ENCODE data around the gene OCLN. TPM values are rescaled to one million over a fixed set of nuclear protein-coding genes. Genes with fewer than 3 reads are reported as not detected.
A peak's percentile ranks its signal among the peaks of the same experiment; 100 is the strongest.
"Not testable (repeated sequence)": the region's sequence is repeated elsewhere in the genome, so short reads cannot be mapped to it uniquely, and the experiment has no call there.

Gene OCLN, protein sequence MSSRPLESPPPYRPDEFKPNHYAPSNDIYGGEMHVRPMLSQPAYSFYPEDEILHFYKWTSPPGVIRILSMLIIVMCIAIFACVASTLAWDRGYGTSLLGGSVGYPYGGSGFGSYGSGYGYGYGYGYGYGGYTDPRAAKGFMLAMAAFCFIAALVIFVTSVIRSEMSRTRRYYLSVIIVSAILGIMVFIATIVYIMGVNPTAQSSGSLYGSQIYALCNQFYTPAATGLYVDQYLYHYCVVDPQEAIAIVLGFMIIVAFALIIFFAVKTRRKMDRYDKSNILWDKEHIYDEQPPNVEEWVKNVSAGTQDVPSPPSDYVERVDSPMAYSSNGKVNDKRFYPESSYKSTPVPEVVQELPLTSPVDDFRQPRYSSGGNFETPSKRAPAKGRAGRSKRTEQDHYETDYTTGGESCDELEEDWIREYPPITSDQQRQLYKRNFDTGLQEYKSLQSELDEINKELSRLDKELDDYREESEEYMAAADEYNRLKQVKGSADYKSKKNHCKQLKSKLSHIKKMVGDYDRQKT
- 100 to 1,000 TPM in 1 of 4 donors, 10 to 100 TPM in 1, 1 to 10 TPM in 2; 7.8 to 134 (median 12.3) TPM for polyA plus RNA-seq
- long read RNA-seq, donor 1, full-length matches to known transcripts, result 27 of 27 reads
- long read RNA-seq, donor 1, partial matches to known transcripts, result 0 of 27 reads
- long read RNA-seq, donor 1, other reads (novel, unspliced or antisense), result 0 of 27 reads
- long read RNA-seq, donor 2, full-length matches to known transcripts, result 5 of 5 reads
- long read RNA-seq, donor 2, partial matches to known transcripts, result 0 of 5 reads
- long read RNA-seq, donor 2, other reads (novel, unspliced or antisense), result 0 of 5 reads
- long read RNA-seq, donor 3, partial matches to known transcripts, result 0 of 4 reads
- long read RNA-seq, donor 3, other reads (novel, unspliced or antisense), result 0 of 4 reads
- long read RNA-seq, donor 4, result 0 reads
- long read RNA-seq, donor 5, partial matches to known transcripts, result 0 of 1 reads
- long read RNA-seq, donor 5, other reads (novel, unspliced or antisense), result 0 of 1 reads
- long read RNA-seq, donor 6, full-length matches to known transcripts, result 16 of 16 reads
- long read RNA-seq, donor 6, partial matches to known transcripts, result 0 of 16 reads
- long read RNA-seq, donor 6, other reads (novel, unspliced or antisense), result 0 of 16 reads
- long read RNA-seq, donor 7, partial matches to known transcripts, result 0 of 1 reads
- long read RNA-seq, donor 7, other reads (novel, unspliced or antisense), result 0 of 1 reads
- long read RNA-seq, donor 8, partial matches to known transcripts, result 0 of 1 reads
- long read RNA-seq, donor 8, other reads (novel, unspliced or antisense), result 0 of 1 reads
- long read RNA-seq, donor 9, full-length matches to known transcripts, result 2 of 2 reads
- long read RNA-seq, donor 9, partial matches to known transcripts, result 0 of 2 reads
- long read RNA-seq, donor 9, other reads (novel, unspliced or antisense), result 0 of 2 reads
- long read RNA-seq, donor 10, full-length matches to known transcripts, result 5 of 5 reads
- long read RNA-seq, donor 10, partial matches to known transcripts, result 0 of 5 reads
- long read RNA-seq, donor 10, other reads (novel, unspliced or antisense), result 0 of 5 reads

DNA sequence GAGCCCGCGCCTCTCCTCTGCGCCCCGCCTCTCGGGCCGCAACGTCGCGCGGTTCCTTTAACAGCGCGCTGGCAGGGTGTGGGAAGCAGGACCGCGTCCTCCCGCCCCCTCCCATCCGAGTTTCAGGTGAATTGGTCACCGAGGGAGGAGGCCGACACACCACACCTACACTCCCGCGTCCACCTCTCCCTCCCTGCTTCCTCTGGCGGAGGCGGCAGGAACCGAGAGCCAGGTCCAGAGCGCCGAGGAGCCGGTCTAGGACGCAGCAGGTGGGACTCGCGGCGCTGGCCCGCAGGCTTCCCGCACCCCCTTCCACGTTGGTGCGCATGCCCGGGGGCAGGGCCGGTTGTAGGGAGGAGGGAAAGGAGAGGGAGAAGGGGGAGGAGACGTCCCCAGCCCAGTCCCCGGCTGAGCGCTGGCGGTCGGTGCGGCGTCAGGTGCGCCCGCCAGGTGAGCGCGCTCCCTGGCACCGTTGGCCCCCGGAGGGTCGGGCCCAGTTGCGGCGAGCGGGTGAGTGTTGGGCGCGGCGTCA is at the start of gene OCLN:
OCLN (plus strand) TSS at position 400 of the 532 bp plus-strand sequence. CDS start 11,455 bp downstream, outside the sequence.
- Histone ChIP-seq H3K36me3 (ENCODE audit: control insufficient read depth in 3 of 3, insufficient read depth in 2 of 3, low read depth in 1 of 3, low read length in 3 of 3) (no peaks in the 10 kb centered on the region), H3K9me3 (ENCODE audit: control insufficient read depth in 2 of 2, insufficient read depth in 1 of 2, low read depth in 1 of 2, low read length in 1 of 2) (no peaks in the 10 kb centered on the region), H3K27me3 (ENCODE audit: control insufficient read depth in 3 of 3, insufficient read depth in 3 of 3, low read length in 3 of 3) (peaks cover 0 to 11% (median 2%) of the 10 kb centered on the region in 3 donors), H3K4me1 (ENCODE audit: control insufficient read depth in 3 of 3, insufficient read depth in 2 of 3, low read depth in 1 of 3, low read length in 2 of 3) (peaks cover 0 to 25% (median 2%) of the 10 kb centered on the region in 3 donors), H3K27ac (ENCODE audit: low read depth in 1 of 3, low read length in 2 of 3) (peak within 1 kb of the TSS; percentile 89 to 98 (median 95)), H3K4me3 (ENCODE audit: low read depth in 1 of 3, low read length in 3 of 3) (peak within 1 kb of the TSS; percentile 64 to 92 (median 79))
- peak; percentile 90 to 95 for DNase-seq
- WGBS, 3 donors, result 0 to 2% (median 1%) methylated on average over 45 to 56 of the region's 56 CpGs
- no peak for FAIRE-seq

DNA sequence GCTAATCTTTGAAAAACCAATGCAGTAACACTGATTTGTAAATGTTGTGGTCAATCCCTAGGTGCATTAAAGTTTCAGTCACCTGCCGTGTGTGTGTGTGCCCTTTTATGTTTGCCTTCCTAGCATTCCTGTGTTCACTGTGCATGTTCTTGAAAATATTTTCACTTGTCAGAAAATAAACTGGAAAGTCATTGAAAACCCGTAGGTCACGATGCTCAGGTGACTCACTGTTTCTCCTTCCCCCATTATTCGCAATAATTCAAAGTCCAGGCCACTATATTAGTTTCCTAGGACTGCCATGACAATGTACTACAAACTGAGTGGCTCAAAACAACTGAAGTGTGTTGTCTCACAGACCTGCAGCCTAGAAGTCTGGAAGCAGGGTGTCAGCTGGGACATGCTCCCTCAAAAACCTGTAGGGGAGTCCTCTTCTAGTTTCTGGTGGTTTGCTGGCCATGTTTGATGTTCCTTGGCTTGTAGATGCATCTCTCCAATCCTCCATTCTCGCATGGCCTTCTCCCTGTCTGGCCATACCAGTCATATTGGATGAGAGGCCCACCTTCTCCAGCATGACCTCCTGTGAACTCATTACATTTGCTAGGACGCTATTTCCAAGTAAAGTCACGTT is 48.3 kb upstream of the OCLN start:
- H3K27ac ChIP-seq (ENCODE audit: low read depth in 1 of 3, low read length in 2 of 3), result peak overlapping the region; percentile 24 to 78 (median 45)
- peak; percentile 89 to 92 for DNase-seq

DNA sequence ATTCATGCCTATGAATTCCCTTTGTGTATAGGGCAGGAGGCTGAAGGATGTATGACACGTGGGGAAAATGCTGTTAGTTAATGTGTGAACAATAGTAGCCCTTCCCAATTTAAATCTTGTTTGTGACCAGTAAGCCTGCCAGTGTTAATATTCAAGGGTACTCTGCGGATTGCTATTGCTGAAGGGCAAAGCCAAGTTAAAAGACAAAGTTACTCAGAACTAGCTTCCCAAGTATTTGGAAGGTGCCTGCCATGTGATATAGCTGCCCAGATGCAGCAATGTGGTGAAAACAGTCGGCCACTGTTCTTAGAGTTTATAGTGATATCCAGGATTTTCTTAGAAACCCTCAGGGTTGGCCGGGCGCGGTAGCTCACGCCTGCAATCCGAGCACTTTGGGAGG is 43.1 kb upstream of the OCLN start:
- Histone ChIP-seq H3K4me1 (ENCODE audit: control insufficient read depth in 3 of 3, insufficient read depth in 2 of 3, low read depth in 1 of 3, low read length in 2 of 3) (peaks cover 0 to 52% (median 4%) of the 10 kb centered on the region in 3 donors), H3K9me3 (ENCODE audit: control insufficient read depth in 2 of 2, insufficient read depth in 1 of 2, low read depth in 1 of 2, low read length in 1 of 2) (peaks cover 0 to 3% of the 10 kb centered on the region in 2 donors), H3K27me3 (ENCODE audit: control insufficient read depth in 3 of 3, insufficient read depth in 3 of 3, low read length in 3 of 3) (no peaks in the 10 kb centered on the region), H3K36me3 (ENCODE audit: control insufficient read depth in 3 of 3, insufficient read depth in 2 of 3, low read depth in 1 of 3, low read length in 3 of 3) (no peaks in the 10 kb centered on the region), H3K27ac (ENCODE audit: low read depth in 1 of 3, low read length in 2 of 3) (no peak overlapping the region), H3K4me3 (ENCODE audit: low read depth in 1 of 3, low read length in 3 of 3) (no peak overlapping the region)
- DNase-seq, result peak in 1 of 2 donors; percentile 19
- 88 to 94% (median 92%) methylated on average over 8 of the region's 8 CpGs for WGBS, 3 donors
- no peak for FAIRE-seq

More for the DNA sequence above, 48.3 kb upstream of the OCLN start:
- H3K4me1 ChIP-seq (ENCODE audit: control insufficient read depth in 3 of 3, insufficient read depth in 2 of 3, low read depth in 1 of 3, low read length in 2 of 3), result peaks cover 0 to 26% (median 0%) of the 10 kb centered on the region in 3 donors
- no peaks in the 10 kb centered on the region for H3K27me3 ChIP-seq (ENCODE audit: control insufficient read depth in 3 of 3, insufficient read depth in 3 of 3, low read length in 3 of 3)
- WGBS, 3 donors, result 32 to 72% (median 57%) methylated on average over 7 of the region's 7 CpGs
- H3K4me3 ChIP-seq (ENCODE audit: low read depth in 1 of 3, low read length in 3 of 3), result no peak overlapping the region
- no peaks in the 10 kb centered on the region for H3K9me3 ChIP-seq (ENCODE audit: control insufficient read depth in 2 of 2, insufficient read depth in 1 of 2, low read depth in 1 of 2, low read length in 1 of 2)
- FAIRE-seq, result no peak
- H3K36me3 ChIP-seq (ENCODE audit: control insufficient read depth in 3 of 3, insufficient read depth in 2 of 3, low read depth in 1 of 3, low read length in 3 of 3), result peaks cover 0 to 26% (median 0%) of the 10 kb centered on the region in 3 donors

DNA sequence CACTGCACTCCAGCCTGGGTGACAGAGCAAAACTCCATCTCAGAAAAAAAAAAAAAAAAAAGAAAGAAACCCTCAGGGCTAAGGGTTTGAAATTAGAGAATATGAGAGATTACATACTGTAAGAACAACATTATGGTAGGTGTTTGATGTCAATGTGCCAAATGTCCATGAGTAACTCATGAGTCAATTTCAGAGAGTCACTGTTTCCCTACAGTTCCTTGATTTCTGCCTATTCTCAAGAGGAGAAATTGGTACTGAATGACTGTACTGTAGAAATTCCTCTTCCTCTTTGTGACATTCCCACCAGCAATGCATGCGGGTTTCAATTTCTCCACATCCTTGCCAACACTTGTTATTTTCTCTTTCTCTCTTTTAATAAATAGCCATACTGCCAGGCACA is 42.5 kb upstream of the OCLN start:
- H3K27me3 ChIP-seq (ENCODE audit: control insufficient read depth in 3 of 3, insufficient read depth in 3 of 3, low read length in 3 of 3), result no peaks in the 10 kb centered on the region
- H3K4me3 ChIP-seq (ENCODE audit: low read depth in 1 of 3, low read length in 3 of 3), result no peak overlapping the region
- FAIRE-seq, result no peak
- H3K27ac ChIP-seq (ENCODE audit: low read depth in 1 of 3, low read length in 2 of 3), result peak overlapping the region in 2 of 3 donors; percentile 55 to 99
- H3K36me3 ChIP-seq (ENCODE audit: control insufficient read depth in 3 of 3, insufficient read depth in 2 of 3, low read depth in 1 of 3, low read length in 3 of 3), result no peaks in the 10 kb centered on the region
- peaks cover 0 to 50% (median 4%) of the 10 kb centered on the region in 3 donors for H3K4me1 ChIP-seq (ENCODE audit: control insufficient read depth in 3 of 3, insufficient read depth in 2 of 3, low read depth in 1 of 3, low read length in 2 of 3)
- 83 to 89% (median 86%) methylated on average over 1 of the region's 1 CpG for WGBS, 3 donors
- peaks cover 0 to 3% of the 10 kb centered on the region in 2 donors for H3K9me3 ChIP-seq (ENCODE audit: control insufficient read depth in 2 of 2, insufficient read depth in 1 of 2, low read depth in 1 of 2, low read length in 1 of 2)
- no peak for DNase-seq

DNA sequence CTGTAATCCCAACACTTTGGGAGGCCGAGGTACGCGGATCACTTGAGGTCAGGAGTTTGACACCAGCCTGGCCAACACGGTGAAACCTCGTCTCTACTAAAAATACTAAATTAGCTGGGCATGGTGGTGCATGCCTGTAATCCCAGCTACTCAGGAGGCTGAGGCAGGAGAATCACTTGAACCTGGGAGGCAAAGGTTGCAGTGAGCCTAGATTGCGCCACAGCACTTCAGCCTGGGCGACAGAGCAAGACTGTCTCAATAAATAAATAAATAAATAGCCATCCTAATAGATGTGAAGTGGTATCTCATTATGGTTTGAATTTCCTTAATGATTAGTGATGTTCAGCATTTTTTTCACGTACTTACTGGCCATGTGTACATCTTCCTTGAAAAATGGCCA is 42.1 kb upstream of the OCLN start:
- FAIRE-seq; H3K36me3 ChIP-seq (ENCODE audit: control insufficient read depth in 3 of 3, insufficient read depth in 2 of 3, low read depth in 1 of 3, low read length in 3 of 3); H3K27me3 ChIP-seq (ENCODE audit: control insufficient read depth in 3 of 3, insufficient read depth in 3 of 3, low read length in 3 of 3); H3K9me3 ChIP-seq (ENCODE audit: control insufficient read depth in 2 of 2, insufficient read depth in 1 of 2, low read depth in 1 of 2, low read length in 1 of 2); H3K4me3 ChIP-seq (ENCODE audit: low read depth in 1 of 3, low read length in 3 of 3): not testable (repeated sequence)
- DNase-seq, result peak in 1 of 2 donors; percentile 53
- H3K27ac ChIP-seq (ENCODE audit: low read depth in 1 of 3, low read length in 2 of 3), result peak overlapping the region in 2 of 3 donors; percentile 55 to 99
- H3K4me1 ChIP-seq (ENCODE audit: control insufficient read depth in 3 of 3, insufficient read depth in 2 of 3, low read depth in 1 of 3, low read length in 2 of 3), result peaks cover 0 to 50% (median 4%) of the 10 kb centered on the region in 3 donors
- WGBS, 3 donors, result 78 to 90% (median 81%) methylated on average over 8 of the region's 8 CpGs

DNA sequence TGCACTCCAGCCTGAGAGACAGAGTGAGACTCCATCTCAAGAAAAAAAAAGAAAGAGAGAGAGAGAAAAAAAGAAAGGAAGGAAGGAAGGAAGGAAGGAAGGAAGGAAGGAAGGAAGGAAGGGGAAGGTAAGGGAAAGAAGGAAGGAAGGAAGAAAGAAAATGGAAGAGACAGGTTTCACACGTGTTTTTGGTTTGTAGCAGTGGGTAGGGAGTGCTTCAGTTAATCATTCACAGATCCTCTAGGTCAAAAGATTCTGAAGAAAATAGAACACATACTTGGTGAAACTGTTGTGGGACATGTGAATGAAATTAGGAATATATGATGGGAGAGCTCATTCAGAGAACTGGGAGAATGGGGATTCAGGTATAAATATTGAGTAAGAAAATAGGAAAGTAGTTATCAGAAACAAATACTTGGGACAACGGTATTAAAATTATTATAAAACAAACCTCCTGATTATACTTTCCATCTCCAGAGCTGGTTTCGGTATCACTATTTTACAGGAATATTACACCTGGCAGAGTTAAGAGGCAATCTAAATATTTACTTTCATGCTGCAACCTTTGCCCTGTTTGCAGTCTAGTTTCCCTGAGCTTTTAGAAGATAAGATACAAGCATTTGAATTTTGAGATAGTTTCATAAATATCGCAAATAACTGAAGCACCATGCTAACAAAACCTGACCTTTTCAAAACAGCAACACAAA is 40.5 kb upstream of the OCLN start:
- DNase-seq (peak; percentile 92 to 93), FAIRE-seq (peak; percentile 15)
- Histone ChIP-seq H3K36me3 (ENCODE audit: control insufficient read depth in 3 of 3, insufficient read depth in 2 of 3, low read depth in 1 of 3, low read length in 3 of 3) (no peaks in the 10 kb centered on the region), H3K4me1 (ENCODE audit: control insufficient read depth in 3 of 3, insufficient read depth in 2 of 3, low read depth in 1 of 3, low read length in 2 of 3) (peaks cover 0 to 44% (median 4%) of the 10 kb centered on the region in 3 donors), H3K27me3 (ENCODE audit: control insufficient read depth in 3 of 3, insufficient read depth in 3 of 3, low read length in 3 of 3) (no peaks in the 10 kb centered on the region), H3K9me3 (ENCODE audit: control insufficient read depth in 2 of 2, insufficient read depth in 1 of 2, low read depth in 1 of 2, low read length in 1 of 2) (peaks cover 0 to 3% of the 10 kb centered on the region in 2 donors), H3K27ac (ENCODE audit: low read depth in 1 of 3, low read length in 2 of 3) (peak overlapping the region; percentile 71 to 99 (median 78)), H3K4me3 (ENCODE audit: low read depth in 1 of 3, low read length in 3 of 3) (peak overlapping the region in 1 of 3 donors; percentile 22)
- 10 to 44% (median 31%) methylated on average over 4 of the region's 4 CpGs for WGBS, 3 donors
